Esophagus muscularis mucosa (tissue), 3 donors: Measurements from ENCODE around the gene ACAN.

Experiments
- POLR2A ChIP-seq: fragments of 450-650 bp; IDR thresholded peaks from one replicate; pipeline ENCODE4 v1.6.1; 2017; ENCODE audit warnings: antibody characterized with exemption, moderate library complexity, mild to moderate bottlenecking, low read depth
- TF ChIP-seq, protein P1 (sequence below), 3 experiments: fragments of 200-600 bp in 2 of 3; fragments of 450-650 bp in 1 of 3; sonication (generic) in 2 of 3; IDR thresholded peaks; one replicate each; pipeline ENCODE4 v1.5.1; 2017 to 2019; ENCODE audit warnings: antibody characterized with exemption in 3 of 3, mild to moderate bottlenecking in 2 of 3, moderate library complexity in 1 of 3

- no peak for TF ChIP-seq POLR2A
- TF ChIP-seq, protein P1, sequence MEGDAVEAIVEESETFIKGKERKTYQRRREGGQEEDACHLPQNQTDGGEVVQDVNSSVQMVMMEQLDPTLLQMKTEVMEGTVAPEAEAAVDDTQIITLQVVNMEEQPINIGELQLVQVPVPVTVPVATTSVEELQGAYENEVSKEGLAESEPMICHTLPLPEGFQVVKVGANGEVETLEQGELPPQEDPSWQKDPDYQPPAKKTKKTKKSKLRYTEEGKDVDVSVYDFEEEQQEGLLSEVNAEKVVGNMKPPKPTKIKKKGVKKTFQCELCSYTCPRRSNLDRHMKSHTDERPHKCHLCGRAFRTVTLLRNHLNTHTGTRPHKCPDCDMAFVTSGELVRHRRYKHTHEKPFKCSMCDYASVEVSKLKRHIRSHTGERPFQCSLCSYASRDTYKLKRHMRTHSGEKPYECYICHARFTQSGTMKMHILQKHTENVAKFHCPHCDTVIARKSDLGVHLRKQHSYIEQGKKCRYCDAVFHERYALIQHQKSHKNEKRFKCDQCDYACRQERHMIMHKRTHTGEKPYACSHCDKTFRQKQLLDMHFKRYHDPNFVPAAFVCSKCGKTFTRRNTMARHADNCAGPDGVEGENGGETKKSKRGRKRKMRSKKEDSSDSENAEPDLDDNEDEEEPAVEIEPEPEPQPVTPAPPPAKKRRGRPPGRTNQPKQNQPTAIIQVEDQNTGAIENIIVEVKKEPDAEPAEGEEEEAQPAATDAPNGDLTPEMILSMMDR (IDR thresholded peaks at IDR 0.05), result no peak
Measured at GRCh38 chr15:88839961-88840360, 36.7 kb downstream of the ACAN start.
